22Rv1 (cell line): ENCODE measurements around the gene RHBDF2.
A peak's percentile ranks its signal among the peaks of the same experiment; 100 is the strongest.

ENCODE experiments used
- H3K27ac ChIP-seq: fragments of 450-650 bp; 2 replicates; pipeline ENCODE4 v1.5.1; 2017
- CTCF ChIP-seq: fragments of 450-650 bp; IDR thresholded peaks from 2 replicates; pipeline ENCODE4 v1.5.1; 2017; ENCODE audit warnings: mild to moderate bottlenecking
- ZFX ChIP-seq: fragments of 450-650 bp; IDR thresholded peaks from 2 replicates; pipeline ENCODE4 v1.6.1; 2017; ENCODE audit warnings: antibody characterized with exemption, borderline replicate concordance

The RHBDF2 gene

GRCh38 chr17:76501018-76501826 lies at the start of gene RHBDF2:
Gene RHBDF2, minus strand, starts transcription at chr17:76501423. Its CDS starts 19,899 bp downstream, at chr17:76481524.
- TF ChIP-seq ZFX = no peak
- TF ChIP-seq CTCF = no peak
- H3K27ac ChIP-seq = 0 out of 2 replicates have a peak within 1 kb of the TSS, but pooled peaks have one; percentile 17

GRCh38 chr17:76549539-76549938 lies 48.3 kb upstream of the RHBDF2 start:
- TF ChIP-seq CTCF (no peak), ZFX (no peak)
- no peak overlapping the region for H3K27ac ChIP-seq

GRCh38 chr17:76549215-76549518 lies 47.9 kb upstream of the RHBDF2 start:
- H3K27ac ChIP-seq = no peak overlapping the region
- TF ChIP-seq ZFX = no peak
- no peak for TF ChIP-seq CTCF

- TF ChIP-seq ZFX (no peak), CTCF (no peak)
- H3K27ac ChIP-seq = no peak overlapping the region
Observed at GRCh38 chr17:76548378-76549214, 47.4 kb upstream of the RHBDF2 start.

GRCh38 chr17:76547642-76548202 lies 46.5 kb upstream of the RHBDF2 start:
- no peak overlapping the region for H3K27ac ChIP-seq
- TF ChIP-seq CTCF = peak; percentile 28
- no peak for TF ChIP-seq ZFX

GRCh38 chr17:76547183-76547641 lies 46.0 kb upstream of the RHBDF2 start:
- no peak overlapping the region for H3K27ac ChIP-seq
- no peak for TF ChIP-seq ZFX
- peak; percentile 74 for TF ChIP-seq CTCF
